Measurements from ENCODE around the gene FADS3.

DNA sequence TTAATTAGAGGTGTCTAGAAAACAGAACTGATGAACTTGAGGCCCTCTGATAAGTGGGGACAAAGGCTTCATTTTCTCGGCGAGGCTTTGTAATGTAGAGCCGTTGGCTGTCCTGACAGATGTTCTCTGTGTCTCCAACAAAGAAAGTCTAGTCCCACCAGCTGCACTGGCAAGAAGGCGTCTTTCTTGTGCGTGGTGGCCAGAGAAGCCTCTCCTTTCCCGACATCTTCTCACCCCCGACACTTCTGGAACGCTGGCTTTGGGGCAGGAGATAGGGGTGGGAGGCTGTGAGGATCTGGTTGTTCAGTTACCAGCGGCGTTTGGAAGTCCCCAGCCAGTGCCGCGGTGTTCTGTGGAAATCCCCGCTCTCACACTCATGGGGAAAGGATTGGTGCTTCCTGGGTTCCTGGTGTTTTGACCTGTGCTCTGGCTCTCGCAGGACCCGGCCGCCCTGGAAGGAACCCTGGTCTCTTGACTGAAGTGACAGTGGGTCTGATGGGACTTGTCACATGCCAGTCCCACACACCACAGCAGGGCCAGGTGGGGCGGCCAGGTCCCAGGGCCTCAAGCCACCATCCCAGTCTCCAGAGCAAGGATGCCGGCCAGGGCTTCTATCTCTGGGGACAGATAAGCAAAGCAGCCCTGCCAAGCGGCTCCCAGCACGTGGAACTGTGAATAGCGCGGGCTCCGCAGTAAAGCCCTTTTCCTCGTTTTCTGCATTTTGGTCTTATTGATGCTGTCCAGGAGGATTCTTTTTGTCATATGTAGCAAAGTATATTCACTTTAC lies 40.0 kb downstream of the FADS3 start:
- TF ChIP-seq, protein P1, sequence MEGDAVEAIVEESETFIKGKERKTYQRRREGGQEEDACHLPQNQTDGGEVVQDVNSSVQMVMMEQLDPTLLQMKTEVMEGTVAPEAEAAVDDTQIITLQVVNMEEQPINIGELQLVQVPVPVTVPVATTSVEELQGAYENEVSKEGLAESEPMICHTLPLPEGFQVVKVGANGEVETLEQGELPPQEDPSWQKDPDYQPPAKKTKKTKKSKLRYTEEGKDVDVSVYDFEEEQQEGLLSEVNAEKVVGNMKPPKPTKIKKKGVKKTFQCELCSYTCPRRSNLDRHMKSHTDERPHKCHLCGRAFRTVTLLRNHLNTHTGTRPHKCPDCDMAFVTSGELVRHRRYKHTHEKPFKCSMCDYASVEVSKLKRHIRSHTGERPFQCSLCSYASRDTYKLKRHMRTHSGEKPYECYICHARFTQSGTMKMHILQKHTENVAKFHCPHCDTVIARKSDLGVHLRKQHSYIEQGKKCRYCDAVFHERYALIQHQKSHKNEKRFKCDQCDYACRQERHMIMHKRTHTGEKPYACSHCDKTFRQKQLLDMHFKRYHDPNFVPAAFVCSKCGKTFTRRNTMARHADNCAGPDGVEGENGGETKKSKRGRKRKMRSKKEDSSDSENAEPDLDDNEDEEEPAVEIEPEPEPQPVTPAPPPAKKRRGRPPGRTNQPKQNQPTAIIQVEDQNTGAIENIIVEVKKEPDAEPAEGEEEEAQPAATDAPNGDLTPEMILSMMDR (IDR thresholded peaks at IDR 0.05) = no peak
- TF ChIP-seq POLR2A (IDR thresholded peaks at IDR 0.05) = no peak

Measured in breast epithelium (tissue), 3 donors.